Sigmoid colon (tissue), 4 donors: ENCODE data around the gene KRR1.

Source experiments
- POLR2AphosphoS5 ChIP-seq, 4 donors: sonication (generic); formaldehyde crosslinking; IDR thresholded peaks; one replicate each; pipeline ENCODE4 v1.6.1; 2017; ENCODE audit warnings: antibody characterized with exemption in 4 of 4
- TF ChIP-seq, protein P1 (sequence below), 4 experiments: fragments of 450-650 bp in 3 of 4; fragments of 200-600 bp in 1 of 4; IDR thresholded peaks; one replicate each; pipeline ENCODE4 v1.5.1; 2016 to 2019; ENCODE audit warnings: antibody characterized with exemption in 4 of 4, mild to moderate bottlenecking in 3 of 4, moderate library complexity in 2 of 4

DNA sequence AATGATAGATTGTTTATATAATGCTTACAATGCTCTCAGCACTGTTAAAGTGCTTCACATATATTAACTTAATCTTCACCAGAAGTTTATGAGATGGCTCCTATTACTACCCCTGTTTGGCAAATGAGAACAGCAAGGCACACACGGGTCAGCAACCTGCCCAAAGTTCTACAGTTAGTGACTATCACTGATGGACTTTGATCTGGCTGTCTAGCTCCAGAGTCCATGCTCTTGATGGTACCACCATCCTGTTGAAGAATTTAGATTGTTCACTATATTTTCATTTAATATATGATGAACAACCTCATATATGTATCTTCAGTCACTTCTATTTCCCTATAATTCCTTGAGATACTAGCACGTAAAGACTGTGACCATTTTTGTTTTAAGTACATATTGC lies 20.2 kb downstream of the KRR1 start:
- TF ChIP-seq POLR2AphosphoS5 (IDR thresholded peaks at IDR 0.05): no peak
- TF ChIP-seq, protein P1, sequence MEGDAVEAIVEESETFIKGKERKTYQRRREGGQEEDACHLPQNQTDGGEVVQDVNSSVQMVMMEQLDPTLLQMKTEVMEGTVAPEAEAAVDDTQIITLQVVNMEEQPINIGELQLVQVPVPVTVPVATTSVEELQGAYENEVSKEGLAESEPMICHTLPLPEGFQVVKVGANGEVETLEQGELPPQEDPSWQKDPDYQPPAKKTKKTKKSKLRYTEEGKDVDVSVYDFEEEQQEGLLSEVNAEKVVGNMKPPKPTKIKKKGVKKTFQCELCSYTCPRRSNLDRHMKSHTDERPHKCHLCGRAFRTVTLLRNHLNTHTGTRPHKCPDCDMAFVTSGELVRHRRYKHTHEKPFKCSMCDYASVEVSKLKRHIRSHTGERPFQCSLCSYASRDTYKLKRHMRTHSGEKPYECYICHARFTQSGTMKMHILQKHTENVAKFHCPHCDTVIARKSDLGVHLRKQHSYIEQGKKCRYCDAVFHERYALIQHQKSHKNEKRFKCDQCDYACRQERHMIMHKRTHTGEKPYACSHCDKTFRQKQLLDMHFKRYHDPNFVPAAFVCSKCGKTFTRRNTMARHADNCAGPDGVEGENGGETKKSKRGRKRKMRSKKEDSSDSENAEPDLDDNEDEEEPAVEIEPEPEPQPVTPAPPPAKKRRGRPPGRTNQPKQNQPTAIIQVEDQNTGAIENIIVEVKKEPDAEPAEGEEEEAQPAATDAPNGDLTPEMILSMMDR (IDR thresholded peaks at IDR 0.05): no peak
